GM23248 (cell line): ENCODE results near the gene ZDHHC24. TPM values are rescaled to one million over a fixed set of nuclear protein-coding genes. Genes with fewer than 3 reads are reported as not detected.
"Not testable (repeated sequence)": the region's sequence is repeated elsewhere in the genome, so short reads cannot be mapped to it uniquely, and the experiment has no call there.

ENCODE experiments used
- DNase-seq: peaks from one replicate; pipeline ENCODE4 v3.0.0-alpha.2; 2015
- H2AFZ ChIP-seq: fragments of 200-600 bp; sonication (generic); 2 replicates; pipeline ENCODE4 v1.6.1; 2016; ENCODE audit warnings: antibody characterized with exemption
- H3F3A ChIP-seq: fragments of 200-600 bp; sonication (generic); 2 replicates; pipeline ENCODE4 v1.6.1; 2016; ENCODE audit warnings: mild to moderate bottlenecking, antibody characterized with exemption, mixed run types; ENCODE audit not compliant: insufficient read depth
- H3K27ac ChIP-seq: fragments of 200-600 bp; sonication (generic); 2 replicates; pipeline ENCODE4 v1.5.1; 2016; ENCODE audit warnings: mild to moderate bottlenecking
- H3K27me3 ChIP-seq: fragments of 200-600 bp; sonication (generic); replicated peaks from 2 replicates; pipeline ENCODE4 v1.6.1; 2016; ENCODE audit warnings: mild to moderate bottlenecking; ENCODE audit not compliant: insufficient read depth
- H3K36me3 ChIP-seq: fragments of 200-600 bp; sonication (generic); 2 replicates; pipeline ENCODE4 v1.6.1; 2016; ENCODE audit warnings: low read depth, mild to moderate bottlenecking
- H3K4me1 ChIP-seq: fragments of 200-600 bp; sonication (generic); 2 replicates; pipeline ENCODE4 v1.6.1; 2016; ENCODE audit warnings: mild to moderate bottlenecking; ENCODE audit not compliant: insufficient read depth
- H3K4me2 ChIP-seq: fragments of 200-600 bp; sonication (generic); one replicate; pipeline ENCODE4 v1.6.1; 2016; ENCODE audit warnings: mild to moderate bottlenecking; ENCODE audit not compliant: unreplicated experiment
- H3K4me3 ChIP-seq: fragments of 200-600 bp; sonication (generic); 2 replicates; pipeline ENCODE4 v1.5.1; 2016; ENCODE audit warnings: mild to moderate bottlenecking
- H3K79me2 ChIP-seq: fragments of 200-600 bp; sonication (generic); 2 replicates; pipeline ENCODE4 v1.6.1; 2016; ENCODE audit warnings: mild to moderate bottlenecking; ENCODE audit not compliant: insufficient read depth
- H3K9ac ChIP-seq: fragments of 200-600 bp; sonication (generic); 2 replicates; pipeline ENCODE4 v1.6.1; 2016; ENCODE audit warnings: mild to moderate bottlenecking
- H3K9me2 ChIP-seq: fragments of 200-600 bp; sonication (generic); 2 replicates; pipeline ENCODE4 v1.6.1; 2016; ENCODE audit warnings: mixed run types, mild to moderate bottlenecking, moderate library complexity; ENCODE audit not compliant: insufficient read depth
- H3K9me3 ChIP-seq: fragments of 200-600 bp; sonication (generic); one replicate; pipeline ENCODE4 v1.6.1; 2017; ENCODE audit warnings: low read depth
- H4K20me1 ChIP-seq: fragments of 200-600 bp; sonication (generic); 2 replicates; pipeline ENCODE4 v1.6.0; 2016; ENCODE audit not compliant: insufficient read depth
- EZH2 ChIP-seq: fragments of 200-600 bp; sonication (generic); IDR thresholded peaks from 2 replicates; pipeline ENCODE4 v1.6.1; 2018; ENCODE audit warnings: antibody characterized with exemption, mild to moderate bottlenecking; ENCODE audit not compliant: insufficient read depth, poor library complexity, severe bottlenecking
- EZH2phosphoT487 ChIP-seq: fragments of 200-600 bp; sonication (generic); IDR thresholded peaks from 2 replicates; pipeline ENCODE4 v1.6.1; 2018; ENCODE audit warnings: antibody characterized with exemption, moderate library complexity, mild to moderate bottlenecking, low read depth; ENCODE audit not compliant: insufficient read depth
- WGBS, 2 experiments: methylation state at CpG; one replicate each; pipeline ENCODE4 v1.1.6; 2015 to 2017; ENCODE audit warnings: low lambda C conversion rate in 2 of 2, low coverage in 1 of 2; ENCODE audit errors: missing lambda C conversion rate in 2 of 2; 5-methylcytosine and 5-hydroxymethylcytosine counted together
- in situ Hi-C: fragments of 300-500 bp; cut with MboI; formaldehyde crosslinking; loops from 2 replicates; pipeline ENCODE4 v1.15.0; 2020
- polyA plus RNA-seq: library from polyadenylated mRNA; unstranded; fragments of >200 nt; fragmentation: Nextera tagmentation; extraction: Ambion mirVana; gene quantifications from 2 replicates; pipeline ENCODE4 v1.2.1, GENCODE V29; 2016
- total RNA-seq: library from RNA; depleted of rRNA; stranded (reverse); fragments of >200 nt; shearing (Covaris generic); gene quantifications from 2 replicates; pipeline ENCODE4 v1.2.3, GENCODE V29; 2014

Gene ZDHHC24
- total and polyA plus RNA-seq, 2 experiments from 2014 or later: 20.8 to 23.5 TPM

- in situ Hi-C loops: loop anchor here (25.0 kb wide), 1 partner anchor 245 kb away; the partner anchor contains the start of gene RCE1
- Histone ChIP-seq H3K9me2 (no peaks in the 10 kb centered on the region), H3K4me1 (0 out of 2 replicates have a peak, but pooled peaks cover 8% of the 10 kb centered on the region), H4K20me1 (no peaks in the 10 kb centered on the region), H3K27me3 (no peaks in the 10 kb centered on the region), H3K9me3 (no peaks in the 10 kb centered on the region), H3K4me2 (peak within 1 kb of the TSS; percentile 82), H2AFZ (peak within 1 kb of the TSS; percentile 96), H3K9ac (peak within 1 kb of the TSS; percentile 87), H3K27ac (peak within 1 kb of the TSS; percentile 74), H3K79me2 (peaks cover 51% of the 10 kb centered on the region), H3K4me3 (peak within 1 kb of the TSS; percentile 83), H3K36me3 (no peaks in the 10 kb centered on the region), H3F3A (no peaks in the 10 kb centered on the region)
- TF ChIP-seq EZH2: no peak
- no peak for TF ChIP-seq EZH2phosphoT487
- peak; percentile 98 for DNase-seq
- 17 to 18% methylated on average over 67 of the region's 68 CpGs for WGBS, 2 experiments
Observed at GRCh38 chr11:66592457-66593302, 46.8 kb upstream of the ZDHHC24 start, which contains the start of the genes CCDC87 and CCS. Gene CCDC87 (minus strand): TSS chr11:66593063. CDS start chr11:66593015, 48 bp downstream. Gene CCS (plus strand): TSS chr11:66593185. CDS start chr11:66593262, 77 bp downstream.

GRCh38 chr11:66591175-66591574 lies 45.3 kb upstream of the ZDHHC24 start:
- H3K79me2 ChIP-seq: peaks cover 38% of the 10 kb centered on the region
- H3K9ac ChIP-seq: no peak overlapping the region
- H2AFZ ChIP-seq: no peak overlapping the region
- H3K9me3 ChIP-seq: no peaks in the 10 kb centered on the region
- in situ Hi-C loops: loop anchor here (25.0 kb wide), 1 partner anchor 246 kb away; the partner anchor contains the start of gene RCE1
- no peak for DNase-seq
- TF ChIP-seq EZH2 (no peak), EZH2phosphoT487 (no peak)
- H4K20me1 ChIP-seq: no peaks in the 10 kb centered on the region
- no peak overlapping the region for H3K4me2 ChIP-seq
- no peak overlapping the region for H3K27ac ChIP-seq
- no peaks in the 10 kb centered on the region for H3K27me3 ChIP-seq
- no peaks in the 10 kb centered on the region for H3K9me2 ChIP-seq
- H3K4me3 ChIP-seq: no peak overlapping the region
- H3K36me3 ChIP-seq: no peaks in the 10 kb centered on the region
- H3K4me1 ChIP-seq: 0 out of 2 replicates have a peak, but pooled peaks cover 8% of the 10 kb centered on the region
- H3F3A ChIP-seq: no peaks in the 10 kb centered on the region
- WGBS, 2 experiments: 63 to 68% methylated on average over 2 of the region's 2 CpGs

DNA sequence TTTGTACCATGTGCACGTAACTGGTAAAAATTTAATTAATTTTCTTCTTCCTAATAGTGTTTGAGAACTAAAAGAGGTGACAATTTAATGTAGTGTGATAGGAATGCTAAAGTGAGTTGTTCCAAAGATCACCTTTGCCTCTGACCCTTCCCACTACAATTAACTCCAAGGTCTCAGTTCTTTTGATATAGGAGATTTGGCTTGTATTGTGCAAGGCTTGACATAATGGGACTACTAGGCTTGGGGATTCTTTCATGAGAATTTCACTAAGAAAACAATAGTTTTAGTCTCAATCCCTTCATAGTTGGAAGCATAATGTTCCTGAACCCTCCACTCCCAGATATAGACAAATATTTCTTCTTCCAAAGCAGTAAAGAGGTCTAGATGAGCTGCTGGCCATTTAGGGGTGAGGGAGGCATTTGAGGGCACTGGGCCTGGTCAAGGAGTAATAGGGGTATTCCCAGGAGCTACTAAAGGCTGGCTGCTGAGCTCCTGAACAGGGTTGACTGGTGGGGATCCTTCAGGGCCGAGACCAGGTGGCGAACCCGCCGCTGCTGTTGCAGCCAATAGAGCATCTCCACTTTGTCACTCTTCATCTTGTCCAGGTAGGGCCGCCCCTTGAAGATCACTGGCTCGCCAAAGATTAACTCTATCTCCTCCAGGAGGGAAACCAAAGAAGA lies 44.3 kb upstream of the ZDHHC24 start:
- DNase-seq: no peak
- Histone ChIP-seq H4K20me1 (no peaks in the 10 kb centered on the region), H3K9ac (no peak overlapping the region), H3K27ac (no peak overlapping the region), H3K36me3 (no peaks in the 10 kb centered on the region), H3K4me2 (no peak overlapping the region), H3K27me3 (no peaks in the 10 kb centered on the region), H3K4me3 (no peak overlapping the region), H3K79me2 (peaks cover 29% of the 10 kb centered on the region), H3K9me2 (no peaks in the 10 kb centered on the region), H3K9me3 (no peaks in the 10 kb centered on the region), H3K4me1 (0 out of 2 replicates have a peak, but pooled peaks cover 4% of the 10 kb centered on the region), H3F3A (no peaks in the 10 kb centered on the region), H2AFZ (no peak overlapping the region)
- in situ Hi-C loops: loop anchor here (25.0 kb wide), 1 partner anchor 247 kb away; the partner anchor contains the start of gene RCE1
- 75 to 78% methylated on average over 7 of the region's 7 CpGs for WGBS, 2 experiments
- no peak for TF ChIP-seq EZH2phosphoT487

DNA sequence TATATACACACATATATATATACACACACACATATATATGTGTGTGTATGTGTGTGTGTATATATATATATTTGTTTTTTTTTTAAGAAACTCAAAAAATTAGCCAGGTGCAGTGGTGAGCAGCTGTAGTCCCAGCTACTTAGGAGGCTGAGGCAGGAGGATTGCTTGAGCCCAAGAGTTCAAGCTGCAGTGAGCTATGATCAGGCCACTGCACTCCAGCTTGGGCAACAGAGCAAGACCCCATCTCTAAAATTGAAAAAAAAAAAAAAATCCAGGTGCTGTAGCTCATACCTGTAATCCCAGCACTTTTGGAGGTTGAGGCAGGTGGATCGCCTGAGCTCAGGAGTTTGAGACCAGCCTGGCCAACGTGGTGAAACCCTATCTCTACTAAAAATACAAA lies 43.5 kb upstream of the ZDHHC24 start:
- H3K4me3 ChIP-seq, H3K27me3 ChIP-seq, H4K20me1 ChIP-seq, H3K9me3 ChIP-seq, DNase-seq, H3K27ac ChIP-seq, H3K36me3 ChIP-seq, H3K4me2 ChIP-seq, H3F3A ChIP-seq, H2AFZ ChIP-seq, H3K9me2 ChIP-seq, H3K4me1 ChIP-seq, H3K9ac ChIP-seq: not testable (repeated sequence)
- in situ Hi-C loops: loop anchor here (25.0 kb wide), 1 partner anchor 248 kb away; the partner anchor contains the start of gene RCE1
- peaks cover 21% of the 10 kb centered on the region for H3K79me2 ChIP-seq
- WGBS, 2 experiments: 44 to 48% methylated on average over 2 of the region's 2 CpGs
